Left cardiac atrium (tissue), 4 donors: Measurements from ENCODE around the gene IGSF22. TPM values are rescaled to one million over a fixed set of nuclear protein-coding genes. Genes with fewer than 3 reads are reported as not detected.
"Not testable (repeated sequence)": the region's sequence is repeated elsewhere in the genome, so short reads cannot be mapped to it uniquely, and the experiment has no call there.

ENCODE experiments used
- ATAC-seq, 2 donors: fragments of 200-7000 bp; cut with Tn5 transposase; one replicate each; pipeline ENCODE4 v1.9.1; 2020; ENCODE audit warnings: mild to moderate bottlenecking in 2 of 2, moderate library complexity in 2 of 2
- DNase-seq: peaks from one replicate; pipeline ENCODE4 v3.0.0-alpha.2; 2020
- intact Hi-C, 2 donors: fragments of 100-400 bp; cut with DNase I; formaldehyde crosslinking; loops; one replicate each; pipeline versions ENCODE4 v1.14.1 to v1.15.1; 2022 to 2023
- total RNA-seq, 2 donors: library from RNA; stranded (reverse); fragmentation: NEBNext Ultra II Directional; extraction: Animal tissue kit (Norgen Biotek cat#: 25700); gene quantifications; one replicate each; pipeline ENCODE4 v1.2.1, GENCODE V29; 2021
- donor health status: DM: no; HTN: yes; CAD: no.
- donor health status: DM: no; HTN: yes; CAD: no; lungs with severe emphysema.
- donor health status: DM: yes; HTN: yes; CAD: no.
- donor health status: Dilated cardiomyopathy.

Gene IGSF22
- total RNA-seq, 2 donors from 2014 or later = 1.7 to 2.4 TPM

DNA sequence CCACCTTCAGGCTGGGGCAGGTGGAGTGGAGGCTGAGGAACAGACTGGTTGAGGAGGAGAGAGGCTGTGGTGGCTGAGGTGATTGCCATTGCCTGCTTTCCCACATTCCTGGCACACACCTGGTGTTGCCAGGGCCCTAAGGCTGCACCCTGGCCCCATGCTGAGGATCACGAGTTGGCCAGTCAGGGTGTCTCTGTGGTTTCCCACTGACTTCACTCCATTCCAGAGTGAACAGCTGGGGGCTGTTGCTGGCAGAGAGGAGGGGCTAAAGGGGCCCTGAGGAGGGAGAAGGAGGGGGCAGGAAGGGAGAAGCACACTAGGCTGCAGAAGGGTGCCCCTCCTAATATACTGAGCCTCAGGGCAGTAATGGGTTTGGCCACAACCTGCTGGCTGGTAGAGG lies 25.6 kb downstream of the IGSF22 start:
- ATAC-seq (no peak), DNase-seq (no peak)
- intact Hi-C loops = no loop called here

DNA sequence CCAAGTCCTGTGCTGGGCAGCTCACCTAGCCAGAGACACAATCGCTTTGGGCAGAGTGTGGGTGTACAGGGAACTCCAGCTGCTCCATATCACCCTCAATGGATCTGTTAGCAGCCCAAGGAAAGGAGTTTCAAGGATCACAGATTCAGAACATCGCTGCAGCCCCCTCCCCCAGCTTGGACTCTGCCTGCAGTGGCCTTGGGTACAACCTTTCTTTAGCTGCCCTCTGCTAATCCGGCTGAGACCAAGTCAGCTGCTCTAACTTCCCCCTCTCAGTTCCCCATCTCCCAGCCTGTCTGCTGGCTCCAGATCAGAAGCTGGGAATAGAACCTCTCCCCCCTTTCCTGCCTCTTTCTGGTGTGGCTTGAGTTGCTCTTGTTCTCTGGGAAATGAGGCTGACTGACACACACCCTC lies 26.1 kb downstream of the IGSF22 start:
- ATAC-seq = peak in 1 of 2 donors; percentile 4
- DNase-seq = no peak
- intact Hi-C loops = loop anchor here in 1 of 2 donors (5.0 kb wide), 1 partner anchor 68 kb away; the partner anchor contains the start of gene SPTY2D1

DNA sequence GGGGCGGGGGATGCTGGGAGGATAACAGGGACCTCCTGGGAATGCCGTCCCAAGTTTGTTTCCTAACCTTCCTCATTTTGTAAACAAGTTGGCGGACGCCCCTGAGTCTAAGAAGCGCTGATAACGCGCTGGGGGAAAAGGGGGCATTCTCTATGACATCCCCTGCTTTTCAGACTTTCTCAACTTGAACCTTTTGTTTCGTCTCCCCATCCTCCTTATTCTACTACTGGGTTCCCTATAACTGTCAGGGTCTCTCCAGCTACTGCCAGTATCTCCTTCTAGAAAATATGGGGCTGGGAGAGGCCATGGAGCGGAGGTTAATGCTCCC lies 26.8 kb downstream of the IGSF22 start:
- ATAC-seq = no peak
- no peak for DNase-seq
- intact Hi-C loops = loop anchor here in 1 of 2 donors (5.0 kb wide), 1 partner anchor 67 kb away; the partner anchor contains the start of gene SPTY2D1

DNA sequence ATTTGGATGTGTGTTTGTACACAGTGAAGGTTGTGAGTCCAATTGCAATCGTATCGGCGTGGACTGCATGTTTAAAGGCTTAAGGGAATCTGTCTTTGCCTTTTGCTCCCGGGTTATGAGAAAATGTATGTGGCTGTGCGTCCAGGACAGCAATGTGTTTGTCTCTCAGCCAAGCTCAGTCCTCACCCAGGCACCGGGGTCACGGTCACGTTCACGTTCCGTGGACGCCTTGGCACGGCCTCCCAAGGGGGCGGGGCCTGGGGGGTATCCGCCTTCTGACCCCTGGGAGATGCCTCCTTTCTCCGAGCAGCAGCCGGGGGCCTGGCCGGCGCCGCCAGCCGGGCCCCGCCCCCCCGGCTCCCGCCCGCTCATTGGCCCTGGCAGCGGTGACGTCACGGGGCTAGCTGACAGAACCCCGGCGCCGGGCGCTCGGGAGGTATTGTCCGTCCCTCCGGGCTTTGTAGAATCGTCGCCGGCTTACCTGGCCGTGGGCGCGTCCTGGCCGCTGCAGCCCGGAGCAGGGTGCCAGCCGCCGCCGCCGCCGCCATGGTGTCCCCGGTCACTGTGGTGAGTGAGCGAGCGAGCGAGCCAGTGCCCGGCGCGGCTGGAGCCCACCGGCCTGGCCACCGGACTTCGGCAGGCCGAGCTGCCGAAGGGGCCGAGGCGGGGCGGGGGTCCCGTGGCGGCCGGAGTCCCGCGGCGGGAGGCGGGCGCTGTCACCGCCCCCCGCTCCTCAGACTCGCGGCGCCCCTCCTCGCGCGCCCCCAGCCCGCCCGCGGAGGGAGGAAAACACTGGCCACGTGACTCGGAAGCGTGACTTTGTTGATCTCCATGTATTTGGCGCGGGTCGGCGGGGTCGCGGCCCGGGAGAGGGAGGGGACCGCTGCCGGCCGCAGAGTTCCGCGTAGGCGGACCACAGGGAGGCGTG lies 27.4 kb downstream of the IGSF22 start, which contains the start of gene TMEM86A:
TSS of gene TMEM86A (plus strand) at position 439 of the 928 bp plus-strand sequence. CDS start at position 547, 108 bp downstream.
- DNase-seq = peak; percentile 96
- peak; percentile 96 to 97 for ATAC-seq
- intact Hi-C loops = loop anchor here in 1 of 2 donors (5.0 kb wide), 1 partner anchor 66 kb away; the partner anchor contains the start of gene SPTY2D1

DNA sequence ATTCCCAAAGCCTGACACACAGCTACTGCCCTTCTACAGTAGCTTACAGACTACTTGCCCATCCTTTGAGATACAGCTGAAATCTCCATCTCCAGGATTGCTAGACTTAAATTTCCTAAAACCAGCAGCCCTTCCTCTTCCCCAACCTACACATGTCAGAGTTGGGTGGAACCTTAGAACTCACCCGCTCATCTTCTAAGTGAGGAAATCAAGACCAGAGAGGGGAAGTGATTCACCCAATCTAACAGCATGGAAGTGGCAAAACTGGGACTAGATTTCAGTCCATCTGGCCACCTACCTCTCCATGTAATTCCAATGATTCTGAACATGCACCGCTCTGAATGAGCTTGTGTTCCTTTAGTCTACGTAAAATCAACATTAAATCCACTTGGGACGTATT lies 28.4 kb downstream of the IGSF22 start:
- ATAC-seq (no peak), DNase-seq (no peak)
- intact Hi-C loops = loop anchor here in 1 of 2 donors (5.0 kb wide), 1 partner anchor 65 kb away; the partner anchor contains the start of gene SPTY2D1

DNA sequence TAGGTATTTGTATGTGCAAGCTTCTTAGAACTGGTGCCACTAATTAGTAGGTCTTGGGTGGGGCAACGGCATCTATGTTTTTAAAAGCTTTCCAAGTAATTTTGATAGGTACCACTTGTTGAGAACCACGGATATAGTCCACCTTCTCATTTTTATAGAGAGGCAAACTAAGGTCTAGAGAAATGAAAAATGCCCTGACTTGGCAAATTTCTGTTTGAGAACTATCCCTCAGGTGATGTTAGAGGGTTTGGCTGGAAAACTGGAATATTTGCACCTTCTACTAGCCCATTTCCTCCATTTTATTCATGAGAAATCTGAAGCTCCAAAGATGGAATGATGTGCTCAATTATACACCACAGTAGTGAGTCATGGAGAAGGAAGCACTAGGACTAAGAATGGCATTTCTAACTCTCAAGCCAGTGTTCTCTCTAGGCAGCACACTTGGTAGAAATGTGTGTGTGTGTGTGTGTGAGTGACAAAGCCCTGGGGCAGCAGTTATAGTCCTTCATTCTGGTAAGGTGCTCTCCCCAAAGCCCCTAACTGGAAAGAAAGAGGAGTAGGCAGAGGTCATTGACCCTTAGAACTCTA lies 29.3 kb downstream of the IGSF22 start:
- no peak for ATAC-seq
- DNase-seq = no peak
- intact Hi-C loops = loop anchor here in 1 of 2 donors (5.0 kb wide), 1 partner anchor 64 kb away; the partner anchor contains the start of gene SPTY2D1

DNA sequence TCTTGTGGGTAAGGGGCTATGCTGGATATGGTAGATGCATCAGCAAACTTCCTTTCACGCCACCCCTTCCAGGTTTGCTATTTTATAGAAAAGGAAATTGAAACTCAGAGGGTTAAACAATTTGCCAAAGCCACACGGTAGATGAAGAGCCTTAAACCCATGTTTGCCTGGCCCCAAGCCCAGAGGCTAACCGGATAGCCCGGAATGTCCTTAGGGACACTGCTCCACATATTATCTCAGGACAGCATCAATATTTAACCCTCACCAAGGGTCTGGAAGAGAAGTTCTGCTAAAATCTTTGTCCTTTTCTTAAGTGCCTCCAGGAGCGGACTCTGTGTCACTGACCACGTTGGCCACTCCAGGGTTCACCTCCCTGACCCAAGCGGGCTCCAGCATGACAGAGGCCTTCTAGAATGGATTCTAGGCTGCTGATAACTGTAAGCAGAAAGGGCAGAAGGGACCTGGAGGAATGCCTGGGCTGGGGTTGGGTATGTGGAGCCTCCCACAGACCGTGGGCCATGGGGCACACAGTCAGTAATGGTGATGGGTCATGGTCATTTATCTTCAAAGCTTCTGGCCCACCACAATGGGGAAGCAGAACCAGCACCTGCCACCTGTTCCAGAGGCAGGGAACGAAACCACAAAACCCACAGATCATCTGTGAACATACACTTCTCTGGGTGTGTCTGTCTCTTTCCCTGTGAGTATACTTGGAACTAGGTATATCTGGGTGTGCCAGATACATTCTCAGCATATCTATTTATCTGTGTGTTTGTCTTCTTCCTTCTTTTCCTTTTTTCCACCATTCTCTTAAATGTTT lies 32.8 kb downstream of the IGSF22 start:
- DNase-seq = no peak
- ATAC-seq = no peak
- intact Hi-C loops = no loop called here

DNA sequence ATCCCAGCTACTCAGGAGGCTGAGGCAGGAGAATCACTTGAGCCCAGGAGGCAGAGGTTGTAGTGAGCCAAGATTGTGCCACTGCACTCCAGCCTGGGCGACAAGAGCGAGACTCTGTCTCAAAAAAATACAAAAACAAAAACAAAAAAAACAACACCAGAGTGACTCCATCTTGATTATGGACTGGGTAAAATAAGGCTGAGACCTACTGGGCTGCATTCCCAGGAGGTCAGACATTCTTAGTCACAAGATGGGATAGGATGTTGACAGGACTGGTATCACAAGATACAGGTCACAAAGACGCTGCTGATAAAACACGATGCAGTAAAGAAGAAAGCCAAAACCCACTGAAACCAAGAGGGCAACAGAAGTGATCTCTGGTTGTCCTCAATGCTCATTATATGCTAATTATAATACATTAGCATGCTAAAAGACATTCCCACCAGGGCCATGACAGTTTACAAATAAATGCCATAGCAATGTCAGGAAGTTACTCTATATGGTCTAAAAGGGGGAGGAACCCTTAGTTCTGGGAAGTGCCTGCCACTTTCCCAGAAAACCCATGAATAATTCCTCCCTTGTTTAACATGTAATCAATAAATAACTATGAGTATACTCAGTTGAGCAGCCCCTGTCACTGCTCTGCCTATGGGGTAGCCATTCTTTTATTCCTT lies 34.4 kb downstream of the IGSF22 start:
- intact Hi-C loops, ATAC-seq, DNase-seq: not testable (repeated sequence)

DNA sequence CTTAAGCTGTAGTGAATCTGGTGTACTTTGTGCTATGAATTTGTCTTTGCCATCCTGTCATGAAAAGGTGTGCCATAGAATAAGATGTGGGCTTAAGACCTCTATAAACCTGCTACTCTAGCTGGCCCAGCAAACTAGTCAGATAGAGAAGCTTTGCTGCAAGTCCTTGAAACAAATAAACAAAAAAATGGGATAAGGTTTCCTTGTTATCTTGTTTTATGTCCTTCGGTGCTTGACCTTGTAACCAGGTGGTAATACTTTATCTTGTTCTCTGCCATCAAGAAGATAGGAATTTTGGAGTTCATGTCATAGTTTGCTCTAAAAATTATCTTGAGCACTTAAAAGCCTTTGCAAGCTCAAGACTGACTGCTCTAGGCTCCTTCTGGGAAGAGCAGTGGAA lies 41.7 kb downstream of the IGSF22 start:
- no peak for ATAC-seq
- intact Hi-C loops = no loop called here
- no peak for DNase-seq

DNA sequence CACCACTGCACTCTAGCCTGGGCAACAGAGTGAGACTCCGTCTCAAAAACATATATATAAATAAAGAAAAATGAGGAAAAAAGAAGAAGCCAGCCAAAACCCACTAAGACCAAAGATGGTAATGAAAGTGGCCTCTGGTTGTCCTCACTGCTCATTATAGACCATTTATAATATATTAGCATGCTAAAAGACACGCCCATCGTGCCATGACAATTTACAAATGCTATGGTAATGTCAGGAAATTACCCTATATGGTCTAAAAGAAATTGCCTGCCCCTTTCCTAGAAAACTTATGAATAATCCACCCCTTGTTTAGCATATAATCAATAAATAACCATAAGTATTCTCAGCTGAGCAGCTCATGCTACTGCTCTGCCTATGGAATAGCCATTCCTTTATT lies 43.5 kb downstream of the IGSF22 start:
- ATAC-seq (no peak), DNase-seq (no peak)
- intact Hi-C loops = no loop called here

DNA sequence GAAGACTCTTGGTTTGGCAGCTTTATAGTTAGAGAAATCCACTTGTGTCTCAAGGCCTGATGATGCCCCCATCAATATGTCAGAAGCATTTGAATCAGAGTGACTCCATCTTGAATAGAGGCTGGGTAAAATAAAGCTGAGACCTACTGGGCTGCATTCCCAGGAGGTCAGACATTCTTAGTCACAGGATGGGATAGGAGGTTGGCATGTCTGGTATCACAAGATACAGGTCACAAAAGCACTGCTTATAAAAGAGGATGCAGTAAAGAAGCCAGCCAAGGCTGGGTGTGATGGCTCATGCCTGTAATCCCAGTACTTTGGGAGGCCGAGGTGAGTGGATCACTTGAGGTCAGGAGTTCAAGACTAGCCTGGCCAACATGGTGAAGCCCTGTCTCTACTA lies 44.0 kb downstream of the IGSF22 start:
- intact Hi-C loops, DNase-seq, ATAC-seq: not testable (repeated sequence)

DNA sequence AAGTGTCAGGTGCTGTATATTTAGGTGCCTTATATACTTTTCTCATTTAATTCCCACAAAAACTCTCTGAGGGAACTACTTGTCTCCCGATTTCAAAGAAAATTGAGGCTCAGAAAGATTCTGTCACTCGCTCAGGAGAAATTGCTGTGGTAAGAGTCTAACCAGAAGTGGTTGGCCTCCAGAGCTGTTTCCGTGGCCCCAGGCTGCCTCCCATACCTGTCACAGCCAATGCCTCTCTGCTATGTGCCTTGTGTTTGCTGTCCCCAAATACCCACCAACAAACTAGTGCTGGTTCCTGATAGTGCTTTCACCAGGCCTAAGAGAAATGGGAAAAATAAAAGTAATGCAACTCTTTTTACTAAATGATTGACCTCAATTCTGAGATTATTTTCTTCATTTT lies 48.4 kb downstream of the IGSF22 start:
- no peak for ATAC-seq
- intact Hi-C loops = no loop called here
- DNase-seq = no peak

DNA sequence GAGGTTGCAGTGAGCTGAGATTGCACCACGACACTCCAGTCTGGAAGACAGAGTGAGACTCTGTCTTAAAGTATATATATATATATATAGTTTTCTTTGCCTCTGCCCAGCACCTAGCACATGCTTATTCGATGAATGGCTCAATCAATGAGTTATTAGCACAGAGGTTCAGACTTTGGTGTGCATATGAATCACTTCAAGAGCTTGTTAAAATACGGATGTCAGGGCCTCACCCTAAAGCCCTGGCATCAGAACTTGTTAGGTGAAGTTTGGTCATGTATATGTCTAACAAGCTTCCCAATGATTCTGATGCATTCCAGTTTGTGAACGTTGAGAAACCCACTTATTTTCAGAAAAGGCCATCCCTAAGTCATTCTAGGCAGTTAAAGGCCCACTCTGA lies 49.2 kb downstream of the IGSF22 start:
- ATAC-seq = no peak
- intact Hi-C loops = no loop called here
- DNase-seq = no peak

DNA sequence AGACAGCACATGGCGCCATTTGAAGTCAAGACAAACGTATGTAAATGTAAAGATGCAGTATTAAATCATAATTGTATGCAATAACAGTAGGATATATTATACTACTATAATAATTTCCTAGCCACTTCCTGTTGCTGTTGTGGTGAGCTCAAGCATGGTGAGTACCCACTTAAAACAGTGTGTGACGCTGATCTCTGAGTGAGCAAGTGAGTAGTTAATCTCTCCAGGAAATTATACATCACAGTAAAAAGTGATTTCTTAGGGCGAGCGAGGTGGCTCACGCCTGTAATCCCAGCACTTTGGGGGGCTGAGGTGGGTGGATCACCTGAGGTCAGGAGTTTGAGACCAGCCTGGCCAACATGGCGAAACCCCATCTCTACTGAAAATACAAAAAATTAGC lies 53.8 kb downstream of the IGSF22 start:
- ATAC-seq = peak in 1 of 2 donors; percentile 47
- intact Hi-C loops, DNase-seq: not testable (repeated sequence)

DNA sequence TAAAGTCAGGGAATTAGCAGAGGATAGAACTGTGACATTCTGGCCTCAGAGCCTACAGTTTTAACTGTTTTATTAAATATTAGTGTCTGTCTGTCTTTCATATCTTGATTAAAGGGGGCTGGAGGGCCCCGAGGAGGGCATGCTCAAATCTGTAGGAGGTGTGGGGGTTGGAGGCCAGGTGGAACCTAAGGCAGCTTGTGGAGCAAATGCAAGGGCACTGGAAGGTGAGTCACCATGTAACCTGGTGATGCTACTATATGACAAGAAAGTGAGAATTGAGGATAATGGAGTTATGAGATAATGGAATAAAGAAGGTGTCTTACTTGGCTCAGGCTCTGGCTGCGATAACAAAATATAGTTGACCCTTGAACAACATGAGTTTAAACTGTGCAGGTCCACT lies 54.7 kb downstream of the IGSF22 start:
- intact Hi-C loops = no loop called here
- ATAC-seq = no peak
- no peak for DNase-seq

DNA sequence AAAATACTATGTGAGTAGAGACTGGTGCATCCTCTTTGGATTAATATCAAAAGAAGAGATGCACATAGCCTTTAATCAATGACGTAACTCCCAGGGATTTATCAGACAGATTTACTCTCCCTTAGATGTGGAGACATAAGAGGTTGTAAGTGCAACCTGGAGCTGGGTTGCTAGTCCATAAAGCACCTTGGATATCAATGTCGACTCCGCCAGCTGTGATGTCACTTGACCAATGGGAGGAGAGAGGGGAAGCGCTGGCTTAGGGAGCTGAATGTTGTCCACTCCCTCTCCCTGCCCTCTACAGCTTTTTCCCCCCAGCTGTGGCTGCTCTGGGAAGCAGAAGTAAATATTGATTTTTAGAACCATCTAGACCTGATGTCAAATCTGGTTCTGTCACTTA lies 56.3 kb downstream of the IGSF22 start:
- ATAC-seq = no peak
- no peak for DNase-seq
- intact Hi-C loops = no loop called here

DNA sequence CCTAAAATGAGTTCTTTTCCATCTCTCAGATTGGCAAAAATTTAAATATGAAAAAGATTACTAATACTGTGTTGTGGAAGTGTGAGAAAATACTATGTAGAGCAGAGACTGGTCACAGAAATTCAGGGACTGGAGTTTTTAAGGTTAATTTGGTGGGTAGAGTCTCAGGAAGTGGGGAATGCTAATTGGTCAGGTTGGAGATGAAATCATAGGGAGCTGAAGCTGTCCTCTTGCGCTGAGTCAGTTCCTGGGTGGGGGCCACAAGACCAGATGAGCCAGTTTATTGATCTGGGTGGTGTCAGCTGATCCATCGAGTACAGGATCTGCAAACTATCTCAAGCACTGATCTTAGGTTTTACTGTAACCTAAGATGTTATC lies 56.8 kb downstream of the IGSF22 start:
- ATAC-seq (no peak), DNase-seq (no peak)
- intact Hi-C loops = no loop called here

DNA sequence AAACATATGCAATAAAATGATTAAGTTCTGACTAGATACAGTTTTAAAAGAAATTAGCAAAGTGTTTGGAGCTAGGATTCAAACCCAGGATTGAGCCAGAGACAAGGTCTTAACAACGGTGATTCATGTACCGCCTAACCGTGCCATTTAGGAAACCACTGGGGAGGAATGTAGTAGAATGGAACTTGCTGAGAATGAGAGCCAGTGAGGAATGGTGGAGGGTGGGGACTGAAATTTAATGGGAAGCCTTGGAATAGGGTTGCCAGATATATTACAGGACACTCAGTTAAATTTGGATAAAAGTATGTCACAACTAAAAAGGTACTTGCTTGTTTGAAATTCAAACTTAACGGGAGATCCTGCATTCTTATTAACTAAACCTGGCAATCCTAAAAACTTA lies 57.9 kb downstream of the IGSF22 start:
- intact Hi-C loops = no loop called here
- no peak for ATAC-seq

DNA sequence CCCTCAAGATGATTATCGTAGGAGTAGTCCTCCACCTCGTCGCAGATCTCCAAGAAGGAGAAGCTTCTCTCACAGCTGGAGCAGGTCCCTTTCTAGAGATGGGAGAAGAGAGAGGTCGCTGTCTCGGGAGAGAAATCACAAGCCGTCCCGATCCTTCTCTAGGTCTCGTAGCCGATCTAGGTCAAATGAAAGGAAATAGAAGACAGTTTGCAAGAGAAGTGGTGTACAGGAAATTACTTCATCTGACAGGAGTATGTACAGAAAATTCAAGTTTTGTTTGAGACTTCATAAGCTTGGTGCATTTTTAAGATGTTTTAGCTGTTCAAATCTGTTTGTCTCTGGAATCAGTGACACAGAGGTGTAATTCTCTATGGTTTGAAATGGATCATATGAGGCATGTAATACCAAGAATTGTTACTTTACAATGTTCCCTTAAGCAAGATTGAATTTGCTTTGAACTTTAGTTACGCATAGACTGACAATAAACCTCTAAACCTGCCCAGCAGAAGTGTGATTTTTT lies 60.6 kb downstream of the IGSF22 start:
- DNase-seq = not testable (repeated sequence)

More for the DNA sequence above, 57.9 kb downstream of the IGSF22 start:
- no peak for DNase-seq

More for the DNA sequence above, 60.6 kb downstream of the IGSF22 start:
- ATAC-seq, intact Hi-C loops: not testable (repeated sequence)
